GM19351 (cell line): ENCODE results near the gene TNK2.
A peak's percentile ranks its signal among the peaks of the same experiment; 100 is the strongest.
"Not testable (repeated sequence)": the region's sequence is repeated elsewhere in the genome, so short reads cannot be mapped to it uniquely, and the experiment has no call there.

Experiments
- ATAC-seq: cut with Tn5 transposase; IDR thresholded peaks from one replicate; pipeline ENCODE4 v1.9.1; 2021; ENCODE audit warnings: mild to moderate bottlenecking, moderate library complexity; ENCODE audit not compliant: unreplicated experiment

TNK2 gene

GRCh38 chr3:195872097-195872496, 36.3 kb downstream of the TNK2 start:
- no peak for ATAC-seq

GRCh38 chr3:195871686-195872085, 36.7 kb downstream of the TNK2 start:
- ATAC-seq = not testable (repeated sequence)

- ATAC-seq = no peak
Observed at GRCh38 chr3:195870937-195871336, 37.4 kb downstream of the TNK2 start.

- no peak for ATAC-seq
Observed at GRCh38 chr3:195870442-195870841, 37.9 kb downstream of the TNK2 start.

- no peak for ATAC-seq
Observed at GRCh38 chr3:195869413-195870001, 38.8 kb downstream of the TNK2 start.

- no peak for ATAC-seq
Observed at GRCh38 chr3:195868866-195869412, 39.4 kb downstream of the TNK2 start.

- ATAC-seq = no peak
Observed at GRCh38 chr3:195868336-195868865, 40.0 kb downstream of the TNK2 start.

- ATAC-seq = no peak
Observed at GRCh38 chr3:195867631-195868335, 40.6 kb downstream of the TNK2 start.

- ATAC-seq = no peak
Observed at GRCh38 chr3:195866686-195867511, 41.5 kb downstream of the TNK2 start.

- ATAC-seq = no peak
Observed at GRCh38 chr3:195865752-195866151, 42.6 kb downstream of the TNK2 start.

- ATAC-seq = peak; percentile 84
Observed at GRCh38 chr3:195863121-195864061, 45.0 kb downstream of the TNK2 start.

GRCh38 chr3:195862318-195862717, 46.0 kb downstream of the TNK2 start:
- not testable (repeated sequence) for ATAC-seq

- no peak for ATAC-seq
Observed at GRCh38 chr3:195860456-195860855, 47.9 kb downstream of the TNK2 start.

GRCh38 chr3:195859846-195860411, 48.4 kb downstream of the TNK2 start:
- ATAC-seq = no peak

- ATAC-seq = no peak
Observed at GRCh38 chr3:195859061-195859845, 49.1 kb downstream of the TNK2 start.

- ATAC-seq = no peak
Observed at GRCh38 chr3:195856410-195857084, 51.8 kb downstream of the TNK2 start.

- ATAC-seq = no peak
Observed at GRCh38 chr3:195855471-195856409, 52.6 kb downstream of the TNK2 start.
